GM19395 (cell line): ENCODE results near the gene EIF5A.

ENCODE experiments used
- ATAC-seq: cut with Tn5 transposase; IDR thresholded peaks from one replicate; pipeline ENCODE4 v1.9.1; 2021; ENCODE audit warnings: mild to moderate bottlenecking, moderate library complexity; ENCODE audit not compliant: unreplicated experiment

Gene EIF5A

DNA sequence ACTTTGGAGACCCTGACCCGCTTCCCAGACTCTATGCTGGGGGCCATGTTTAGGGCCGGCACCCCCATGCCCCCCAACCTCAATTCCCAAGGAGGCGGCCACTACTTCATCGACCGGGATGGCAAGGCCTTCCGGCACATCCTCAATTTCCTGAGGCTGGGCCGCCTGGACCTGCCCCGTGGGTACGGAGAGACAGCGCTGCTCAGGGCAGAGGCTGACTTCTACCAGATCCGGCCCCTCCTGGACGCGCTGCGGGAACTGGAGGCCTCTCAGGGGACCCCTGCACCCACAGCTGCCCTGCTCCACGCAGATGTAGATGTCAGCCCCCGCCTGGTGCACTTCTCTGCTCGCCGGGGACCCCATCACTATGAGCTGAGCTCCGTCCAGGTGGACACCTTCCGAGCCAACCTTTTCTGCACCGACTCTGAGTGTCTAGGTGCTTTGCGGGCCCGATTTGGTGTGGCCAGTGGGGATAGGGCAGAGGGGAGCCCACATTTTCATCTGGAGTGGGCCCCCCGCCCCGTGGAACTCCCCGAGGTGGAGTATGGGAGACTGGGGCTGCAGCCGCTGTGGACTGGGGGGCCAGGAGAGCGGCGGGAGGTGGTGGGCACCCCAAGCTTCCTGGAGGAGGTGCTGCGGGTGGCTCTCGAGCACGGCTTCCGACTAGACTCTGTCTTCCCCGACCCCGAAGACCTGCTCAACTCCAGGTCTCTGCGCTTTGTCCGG, 45.6 kb downstream of the EIF5A start:
- ATAC-seq: no peak

DNA sequence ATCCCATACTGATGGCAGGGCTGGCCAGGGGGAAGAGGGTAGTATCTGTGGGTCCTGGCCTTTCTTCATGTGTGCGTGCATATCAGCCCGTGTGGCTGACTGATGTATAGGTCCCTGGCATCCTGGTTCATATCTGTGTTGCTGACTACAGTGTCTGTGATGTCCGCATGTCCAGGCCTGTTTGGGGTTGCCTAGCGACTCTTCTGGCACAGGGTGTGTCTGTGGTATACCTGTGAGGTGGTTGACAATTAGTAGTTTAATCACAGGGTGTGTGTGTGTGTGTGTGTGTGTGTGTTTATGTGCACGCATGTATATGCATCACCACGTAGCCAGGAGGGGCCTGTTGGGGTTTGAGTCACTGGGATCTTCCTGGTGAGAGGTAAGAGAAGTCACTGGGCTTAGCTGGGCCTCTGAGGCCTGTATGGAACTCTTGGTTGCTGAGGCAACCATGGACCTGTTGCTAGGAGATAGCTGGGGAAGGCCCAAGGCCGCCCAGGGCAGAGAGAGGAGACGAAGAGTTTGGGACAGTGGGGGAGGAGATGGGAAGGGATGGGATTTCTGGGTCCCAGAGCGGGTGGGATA, 46.9 kb downstream of the EIF5A start:
- no peak for ATAC-seq

DNA sequence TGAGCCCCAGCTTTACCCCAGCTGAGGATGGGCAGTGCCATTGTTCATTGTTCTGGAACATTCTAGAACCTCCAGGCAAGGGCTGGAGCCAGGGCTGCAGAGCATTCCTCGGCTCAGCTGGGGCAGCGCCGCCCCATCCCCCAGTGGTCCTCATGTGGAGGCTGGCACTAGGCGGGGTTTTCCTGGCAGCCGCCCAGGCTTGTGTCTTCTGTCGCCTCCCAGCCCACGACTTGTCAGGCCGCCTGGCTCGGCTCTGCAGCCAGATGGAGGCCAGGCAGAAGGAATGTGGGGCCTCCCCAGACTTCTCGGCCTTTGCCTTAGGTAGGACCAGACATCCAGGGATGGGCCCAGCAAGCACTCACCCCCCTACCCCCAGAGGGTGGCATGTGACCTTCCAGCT, 47.6 kb downstream of the EIF5A start, which contains the start of gene TMEM95:
Gene TMEM95 (plus strand): TSS at position 104 of the 400 bp plus-strand sequence. CDS start 49 bp downstream, at position 153.
- no peak for ATAC-seq

DNA sequence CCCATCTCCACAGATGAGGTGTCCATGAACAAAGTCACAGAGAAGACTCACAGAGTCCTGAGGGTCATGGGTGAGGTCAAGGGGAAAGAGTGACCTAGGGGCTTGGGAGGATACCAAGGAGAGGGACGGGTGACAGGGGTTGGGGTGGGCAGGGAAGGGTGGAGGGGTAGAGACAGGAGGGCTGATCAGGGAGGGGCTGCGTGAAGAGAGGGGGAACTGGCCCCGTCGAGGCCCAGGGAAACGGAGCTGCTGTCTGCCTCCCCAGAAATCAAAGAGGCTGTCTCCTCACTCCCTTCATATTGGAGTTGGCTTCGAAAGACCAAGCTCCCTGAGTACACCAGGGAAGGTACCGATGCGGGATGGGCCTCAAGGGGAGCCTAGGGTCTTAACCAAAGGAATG, 48.1 kb downstream of the EIF5A start:
- ATAC-seq: no peak

DNA sequence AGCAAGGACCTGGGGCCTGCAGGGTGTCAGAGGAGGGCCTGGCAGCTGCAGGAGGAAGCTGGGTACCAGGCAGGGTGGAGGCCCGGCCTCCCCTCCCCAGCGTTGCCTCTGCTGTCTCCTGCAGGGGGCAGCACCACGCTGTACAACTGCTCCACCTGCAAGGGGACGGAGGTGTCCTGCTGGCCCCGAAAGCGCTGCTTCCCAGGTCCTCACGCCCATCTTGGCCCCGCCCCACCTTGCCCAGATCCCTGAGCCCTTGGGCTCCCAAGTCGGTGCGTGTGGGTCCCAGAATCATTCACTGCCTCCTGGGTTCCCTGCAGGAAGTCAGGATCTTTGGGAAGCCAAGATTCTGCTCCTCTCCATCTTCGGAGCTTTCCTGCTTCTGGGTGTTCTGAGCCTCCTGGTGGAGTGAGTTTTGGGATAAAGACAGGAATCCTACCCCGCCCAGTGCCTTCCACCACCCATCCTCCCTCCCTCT, 48.7 kb downstream of the EIF5A start:
- ATAC-seq: no peak

DNA sequence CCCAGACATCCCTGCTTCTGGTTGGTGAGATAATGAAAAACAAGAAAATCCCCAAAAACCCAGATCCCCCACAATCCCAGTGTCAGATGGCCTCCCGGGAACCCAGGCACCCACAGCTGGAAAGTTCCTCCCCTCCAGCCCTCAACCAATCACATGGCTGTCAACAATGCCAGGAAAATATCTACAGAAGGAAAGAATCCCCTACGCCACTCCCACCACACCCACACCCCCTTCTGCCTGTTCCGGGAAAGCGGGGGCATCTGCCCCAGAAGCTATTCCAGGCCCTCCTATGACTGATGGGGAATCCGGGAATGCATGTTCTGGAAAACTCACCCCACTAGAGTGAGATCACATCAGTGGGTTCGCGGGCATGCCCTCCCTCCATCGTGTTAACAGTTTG, 49.3 kb downstream of the EIF5A start:
- ATAC-seq: no peak

DNA sequence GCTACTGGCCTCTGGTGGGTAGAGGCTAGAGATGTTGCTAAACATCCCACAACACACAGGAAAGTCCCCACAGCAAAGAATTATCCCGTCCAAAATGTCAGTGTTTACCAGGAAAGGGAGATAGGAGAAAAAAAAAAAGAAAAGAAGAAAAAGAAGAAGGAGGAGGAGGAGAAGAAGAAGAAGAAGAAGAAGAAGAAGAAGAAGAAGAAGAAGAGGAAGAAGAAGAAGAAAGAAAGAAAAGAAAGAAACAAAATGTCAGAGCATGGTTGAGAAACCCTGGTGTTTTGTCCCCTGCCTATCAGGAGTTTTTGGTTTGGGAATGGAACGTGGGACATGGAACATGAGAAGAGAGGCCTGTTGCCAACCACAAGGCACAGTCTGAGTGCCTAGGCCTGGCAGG, 50.0 kb downstream of the EIF5A start:
- ATAC-seq: no peak

DNA sequence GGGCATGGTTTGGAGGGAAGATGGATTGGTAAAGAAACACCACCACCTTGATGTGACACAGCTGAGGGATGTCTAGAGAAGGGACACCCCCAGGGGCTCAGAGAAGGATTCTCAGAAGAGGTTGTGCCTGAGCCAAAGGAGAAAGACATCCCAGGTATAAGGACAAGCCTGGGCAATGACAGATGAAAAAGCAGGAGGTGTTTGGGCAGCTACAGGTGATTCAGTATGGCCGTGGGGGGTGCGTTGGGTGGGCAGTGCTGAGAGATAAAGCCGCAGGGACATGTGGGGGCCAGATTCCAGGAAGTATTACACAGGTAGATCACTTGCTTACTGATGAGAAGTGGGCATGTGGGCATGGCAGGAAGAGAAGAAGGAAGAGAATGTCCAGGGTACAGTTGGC, 54.5 kb downstream of the EIF5A start:
- ATAC-seq: no peak
